ENCODE measurements around the gene SENP6. TPM values are rescaled to one million over a fixed set of nuclear protein-coding genes. Genes with fewer than 3 reads are reported as not detected.

SENP6 gene
- total RNA-seq: 10 to 100 TPM; 54.6 to 59.8 TPM

DNA sequence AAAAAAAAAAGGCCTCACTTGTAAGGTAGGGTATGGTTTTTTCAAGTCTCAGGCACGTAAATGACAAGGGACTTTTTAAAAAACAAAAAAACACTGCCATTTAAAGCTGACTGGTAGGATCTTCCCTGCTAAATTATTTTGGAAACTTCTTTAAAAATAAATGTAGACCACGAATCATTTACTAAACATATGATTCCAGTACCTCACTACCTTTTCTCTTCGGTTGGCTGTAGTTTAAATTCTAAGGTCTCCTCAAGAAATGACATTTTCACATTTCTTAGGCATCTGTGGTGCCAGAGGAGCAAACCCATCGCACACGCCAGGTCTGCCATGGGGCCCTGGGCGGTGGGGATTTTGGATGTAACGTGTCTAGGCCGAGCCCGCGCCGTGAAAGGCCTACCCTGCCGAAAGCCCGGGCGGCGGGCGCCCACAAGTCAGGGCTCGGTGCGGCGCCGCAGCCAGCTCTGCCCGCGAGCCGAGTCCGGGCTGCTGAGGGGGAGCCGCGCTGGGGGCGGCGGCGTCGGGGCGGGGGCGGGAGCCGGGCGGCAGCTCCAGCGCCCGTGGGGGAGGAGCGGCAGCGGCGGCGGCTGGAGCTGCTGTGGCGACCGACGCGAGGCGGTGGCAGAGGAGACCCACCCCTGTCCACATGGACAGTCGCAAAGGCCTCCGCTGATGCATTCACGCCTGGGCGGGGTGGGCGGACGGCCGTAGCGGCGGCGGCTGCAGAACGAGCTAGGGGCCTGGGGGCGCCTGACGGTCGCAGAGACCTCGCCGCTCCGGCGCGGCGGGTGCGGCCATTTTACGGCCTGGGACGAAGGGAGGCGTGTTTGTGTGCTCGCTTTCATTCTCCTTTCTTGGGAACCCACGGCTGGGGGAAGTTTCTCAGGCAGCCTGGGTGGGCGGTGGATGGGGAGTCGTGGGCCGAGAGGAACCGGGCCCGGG is at the start of gene SENP6:
SENP6 (plus strand) TSS at position 577 of the 942 bp plus-strand sequence. CDS start 645 bp downstream, outside the sequence.
- no peaks in the 10 kb centered on the region for H3K9me3 ChIP-seq
- H3K4me1 ChIP-seq: peaks cover 0 to 16% of the 10 kb centered on the region in 2 donors
- peak within 1 kb of the TSS; percentile 75 to 89 for H3K4me3 ChIP-seq
- peak; percentile 74 for DNase-seq (ENCODE audit: low spot score)
- H3K36me3 ChIP-seq: no peaks in the 10 kb centered on the region
- TF ChIP-seq, protein P1, sequence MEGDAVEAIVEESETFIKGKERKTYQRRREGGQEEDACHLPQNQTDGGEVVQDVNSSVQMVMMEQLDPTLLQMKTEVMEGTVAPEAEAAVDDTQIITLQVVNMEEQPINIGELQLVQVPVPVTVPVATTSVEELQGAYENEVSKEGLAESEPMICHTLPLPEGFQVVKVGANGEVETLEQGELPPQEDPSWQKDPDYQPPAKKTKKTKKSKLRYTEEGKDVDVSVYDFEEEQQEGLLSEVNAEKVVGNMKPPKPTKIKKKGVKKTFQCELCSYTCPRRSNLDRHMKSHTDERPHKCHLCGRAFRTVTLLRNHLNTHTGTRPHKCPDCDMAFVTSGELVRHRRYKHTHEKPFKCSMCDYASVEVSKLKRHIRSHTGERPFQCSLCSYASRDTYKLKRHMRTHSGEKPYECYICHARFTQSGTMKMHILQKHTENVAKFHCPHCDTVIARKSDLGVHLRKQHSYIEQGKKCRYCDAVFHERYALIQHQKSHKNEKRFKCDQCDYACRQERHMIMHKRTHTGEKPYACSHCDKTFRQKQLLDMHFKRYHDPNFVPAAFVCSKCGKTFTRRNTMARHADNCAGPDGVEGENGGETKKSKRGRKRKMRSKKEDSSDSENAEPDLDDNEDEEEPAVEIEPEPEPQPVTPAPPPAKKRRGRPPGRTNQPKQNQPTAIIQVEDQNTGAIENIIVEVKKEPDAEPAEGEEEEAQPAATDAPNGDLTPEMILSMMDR (IDR thresholded peaks at IDR 0.05): no peak
- H3K27me3 ChIP-seq: no peaks in the 10 kb centered on the region
- H3K27ac ChIP-seq: peak within 1 kb of the TSS; percentile 93 to 98

GRCh38 chr6:75556240-75556639 is 45.4 kb upstream of the SENP6 start:
- DNase-seq (ENCODE audit: low spot score): no peak
- TF ChIP-seq, protein P1 (IDR thresholded peaks at IDR 0.05): no peak
- Histone ChIP-seq H3K27me3 (no peaks in the 10 kb centered on the region), H3K4me3 (no peak overlapping the region), H3K36me3 (no peaks in the 10 kb centered on the region), H3K27ac (no peak overlapping the region), H3K9me3 (peaks cover 0 to 4% of the 10 kb centered on the region in 2 donors), H3K4me1 (no peaks in the 10 kb centered on the region)

DNA sequence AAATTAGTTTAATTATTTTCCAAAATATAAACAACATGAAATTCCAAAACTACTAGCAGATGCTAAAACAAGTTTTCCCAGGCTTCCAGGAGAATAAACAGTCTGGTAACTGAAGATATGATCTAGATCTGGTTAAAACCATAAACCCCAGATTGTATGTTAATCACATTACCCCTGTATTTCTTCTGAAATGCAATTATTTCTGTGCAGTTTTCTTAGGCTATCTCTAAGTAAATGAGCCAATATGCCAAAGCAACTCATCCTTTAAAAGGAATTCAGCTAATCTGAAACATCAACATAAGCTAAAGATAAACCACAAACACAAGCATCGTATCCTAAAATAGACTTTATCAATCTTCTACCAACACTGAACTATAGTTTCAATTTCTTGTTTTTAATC is 44.6 kb upstream of the SENP6 start:
- H3K4me3 ChIP-seq: no peak overlapping the region
- no peak overlapping the region for H3K27ac ChIP-seq
- H3K27me3 ChIP-seq: no peaks in the 10 kb centered on the region
- no peaks in the 10 kb centered on the region for H3K4me1 ChIP-seq
- H3K36me3 ChIP-seq: no peaks in the 10 kb centered on the region
- peaks cover 0 to 9% of the 10 kb centered on the region in 2 donors for H3K9me3 ChIP-seq
- DNase-seq (ENCODE audit: low spot score): no peak
- TF ChIP-seq, protein P1 (IDR thresholded peaks at IDR 0.05): no peak

- Histone ChIP-seq H3K36me3 (no peaks in the 10 kb centered on the region), H3K4me1 (no peaks in the 10 kb centered on the region), H3K9me3 (peaks cover 0 to 9% of the 10 kb centered on the region in 2 donors), H3K27me3 (no peaks in the 10 kb centered on the region), H3K4me3 (no peak overlapping the region), H3K27ac (no peak overlapping the region)
- TF ChIP-seq, protein P1 (IDR thresholded peaks at IDR 0.05): no peak
- DNase-seq (ENCODE audit: low spot score): no peak
These were observed 38.6 kb upstream of the SENP6 start for GRCh38 chr6:75563032-75563431.

GRCh38 chr6:75566137-75566767 is 35.4 kb upstream of the SENP6 start:
- Histone ChIP-seq H3K36me3 (no peaks in the 10 kb centered on the region), H3K4me3 (no peak overlapping the region), H3K27me3 (no peaks in the 10 kb centered on the region), H3K27ac (no peak overlapping the region), H3K9me3 (peaks cover 0 to 4% of the 10 kb centered on the region in 2 donors), H3K4me1 (no peaks in the 10 kb centered on the region)
- DNase-seq (ENCODE audit: low spot score): no peak
- TF ChIP-seq, protein P1 (IDR thresholded peaks at IDR 0.05): no peak

Data from right atrium auricular region (tissue), 2 donors.